ENCODE data around the gene ADCY10. TPM values are rescaled to one million over a fixed set of nuclear protein-coding genes. Genes with fewer than 3 reads are reported as not detected.

The ADCY10 gene
- total RNA-seq, 1 donor from 2014 or later, result 1.9 TPM

DNA sequence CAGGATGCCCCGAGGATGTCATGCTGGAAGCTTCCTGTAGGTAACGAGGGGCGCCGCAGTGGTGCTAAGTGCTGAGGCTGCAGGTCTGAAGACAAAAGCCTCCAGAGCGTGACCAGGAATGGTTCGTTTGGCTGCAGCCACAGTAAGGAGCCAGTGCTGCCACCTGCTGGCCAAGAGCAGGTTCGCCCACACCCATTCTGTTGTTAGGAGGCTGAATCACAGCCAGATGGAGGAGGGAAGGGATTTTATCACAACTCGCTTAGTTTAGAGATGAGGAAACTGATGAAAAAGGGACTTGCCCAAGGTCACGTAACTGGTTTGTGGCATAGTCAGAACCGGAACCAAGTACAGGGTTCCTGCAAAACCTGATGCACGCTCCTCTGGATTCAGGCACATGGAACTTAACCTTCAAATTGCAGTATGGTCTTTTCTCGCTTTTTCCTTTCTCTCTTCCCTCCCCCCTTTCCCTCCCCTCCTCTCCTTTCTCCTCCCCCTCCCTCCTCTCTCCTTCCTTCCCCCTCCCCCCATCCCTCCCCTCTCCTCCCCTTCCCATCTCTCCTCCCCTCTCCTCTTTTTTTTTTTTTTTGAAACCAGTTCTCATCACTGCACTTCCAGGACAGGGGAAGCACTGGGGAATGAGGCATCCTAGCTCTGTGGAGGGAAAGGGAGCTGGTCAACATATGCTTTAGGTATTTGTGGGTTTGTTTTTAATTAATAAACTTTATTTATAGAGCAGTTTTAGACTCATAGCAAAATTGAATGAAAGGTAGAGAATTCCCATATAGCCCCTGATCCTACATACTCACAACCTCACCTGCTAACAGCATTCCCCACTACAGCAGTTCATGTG, 110.4 kb downstream of the ADCY10 start:
- H3K4me1 ChIP-seq, result peaks cover 0 to 2% of the 10 kb centered on the region in 2 donors
- H3K27me3 ChIP-seq, result no peaks in the 10 kb centered on the region
- H3K36me3 ChIP-seq, result no peaks in the 10 kb centered on the region
- H3K4me3 ChIP-seq, result no peak overlapping the region
- intact Hi-C loops (cut with DNase I), result loop anchor here (1.0 to 10.0 kb wide), 4 partner anchors 17 to 349 kb away; partner anchors contain the start of gene MPZL1
- TF ChIP-seq CTCF (IDR thresholded peaks at IDR 0.05), result peak; percentile 91 to 96 (median 91)
- peak; percentile 77 to 97 for DNase-seq (ENCODE audit: low spot score in 2 of 2)
- H3K9me3 ChIP-seq, result no peaks in the 10 kb centered on the region
- H3K27ac ChIP-seq, result no peak overlapping the region

DNA sequence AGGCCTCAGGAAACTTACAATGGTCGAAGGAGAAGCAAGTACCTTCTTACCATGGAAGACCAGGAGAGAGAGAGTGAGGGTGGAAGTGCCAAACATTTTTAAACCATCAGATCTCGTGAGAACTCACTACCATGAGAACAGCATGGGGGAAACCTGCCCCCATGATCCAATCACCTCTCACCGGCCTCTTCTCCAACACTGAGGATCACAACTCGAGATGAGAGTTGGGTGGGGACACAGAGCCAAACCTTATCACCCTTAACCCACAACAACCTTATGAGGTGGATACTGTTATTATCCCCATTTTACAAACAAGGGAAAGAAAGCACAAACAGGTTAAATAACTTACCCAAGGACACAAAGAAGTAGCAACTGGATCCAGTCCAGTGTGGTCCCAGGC, 111.7 kb downstream of the ADCY10 start:
- Histone ChIP-seq H3K27ac (no peak overlapping the region), H3K27me3 (no peaks in the 10 kb centered on the region), H3K4me1 (peaks cover 0 to 2% of the 10 kb centered on the region in 2 donors), H3K4me3 (no peak overlapping the region), H3K9me3 (no peaks in the 10 kb centered on the region), H3K36me3 (no peaks in the 10 kb centered on the region)
- no peak for TF ChIP-seq CTCF (IDR thresholded peaks at IDR 0.05)
- intact Hi-C loops (cut with DNase I), result loop anchor here (2.0 to 10.0 kb wide), 3 partner anchors 19 to 347 kb away; no protein-coding TSS in a partner anchor
- no peak for DNase-seq (ENCODE audit: low spot score in 2 of 2)

GRCh38 chr1:167800251-167800650, 113.7 kb downstream of the ADCY10 start:
- no peak for DNase-seq (ENCODE audit: low spot score in 2 of 2)
- Histone ChIP-seq H3K9me3 (no peaks in the 10 kb centered on the region), H3K4me1 (peaks cover 0 to 17% of the 10 kb centered on the region in 2 donors), H3K36me3 (no peaks in the 10 kb centered on the region), H3K27ac (no peak overlapping the region), H3K27me3 (no peaks in the 10 kb centered on the region), H3K4me3 (no peak overlapping the region)
- no peak for TF ChIP-seq CTCF (IDR thresholded peaks at IDR 0.05)
- intact Hi-C loops (cut with DNase I), result loop anchor here (5.0 to 10.0 kb wide), 2 partner anchors 198 to 345 kb away; no protein-coding TSS in a partner anchor

- Histone ChIP-seq H3K4me3 (no peak overlapping the region), H3K27me3 (no peaks in the 10 kb centered on the region), H3K36me3 (no peaks in the 10 kb centered on the region), H3K27ac (no peak overlapping the region), H3K9me3 (no peaks in the 10 kb centered on the region), H3K4me1 (peaks cover 0 to 22% of the 10 kb centered on the region in 2 donors)
- TF ChIP-seq CTCF (IDR thresholded peaks at IDR 0.05), result no peak
- intact Hi-C loops (cut with DNase I), result loop anchor here (5.0 to 10.0 kb wide), 3 partner anchors 197 to 345 kb away; partner anchors contain the start of gene CREG1
- no peak for DNase-seq (ENCODE audit: low spot score in 2 of 2)
Measured at GRCh38 chr1:167799747-167800146, 114.2 kb downstream of the ADCY10 start.

DNA sequence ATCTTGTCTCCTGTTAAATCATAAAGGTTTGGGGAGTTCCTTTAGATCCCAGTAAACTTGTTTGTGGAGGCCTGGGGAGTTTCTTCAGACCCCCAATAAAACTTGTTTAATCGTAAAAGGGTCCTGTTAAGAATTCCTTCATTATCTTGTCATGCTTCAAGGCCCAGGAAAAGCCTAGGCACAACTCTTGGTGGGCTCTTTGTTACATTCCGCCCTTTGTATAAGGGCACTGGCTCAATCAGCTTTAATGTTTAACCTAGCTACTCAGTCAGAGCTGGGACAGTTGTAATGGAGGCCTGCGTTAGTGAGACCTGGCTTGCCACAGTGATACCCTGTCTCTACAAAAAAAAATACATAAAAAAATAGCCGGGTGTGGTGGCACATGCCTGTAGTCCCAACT, 115.0 kb downstream of the ADCY10 start:
- H3K4me1 ChIP-seq, result peaks cover 0 to 24% of the 10 kb centered on the region in 2 donors
- no peaks in the 10 kb centered on the region for H3K36me3 ChIP-seq
- no peaks in the 10 kb centered on the region for H3K27me3 ChIP-seq
- no peaks in the 10 kb centered on the region for H3K9me3 ChIP-seq
- intact Hi-C loops (cut with DNase I), result loop anchor here (5.0 kb wide), 1 partner anchor 247 kb away; the partner anchor contains the start of gene CREG1
- H3K27ac ChIP-seq, result no peak overlapping the region
- H3K4me3 ChIP-seq, result no peak overlapping the region
- no peak for TF ChIP-seq CTCF (IDR thresholded peaks at IDR 0.05)
- no peak for DNase-seq (ENCODE audit: low spot score in 2 of 2)

Measured in ascending aorta (tissue), 2 donors.